SK-N-SH treated with all-trans-retinoic acid at 6 μM for 48 hours (cell line): ENCODE results near the gene NPR1.

Experiments used
- ARNTL ChIP-seq: fragments of 450-650 bp; formaldehyde crosslinking; IDR thresholded peaks from 2 replicates; pipeline ENCODE4 v1.5.0; 2020; ENCODE audit warnings: low read depth, mild to moderate bottlenecking, moderate library complexity, borderline replicate concordance
- BACH2 ChIP-seq: fragments of 250-450 bp; sonication (Bioruptor Pico); IDR thresholded peaks from 2 replicates; pipeline ENCODE4 v1.9.0; 2021; ENCODE audit warnings: mild to moderate bottlenecking, borderline replicate concordance
- CSDC2 ChIP-seq: fragments of 250-450 bp; sonication (Bioruptor Pico); IDR thresholded peaks from 2 replicates; pipeline ENCODE4 v1.5.0; 2020; ENCODE audit warnings: mild to moderate bottlenecking, moderate library complexity
- ESRRG ChIP-seq: fragments of 250-450 bp; sonication (Bioruptor Pico); IDR thresholded peaks from 2 replicates; pipeline ENCODE4 v1.6.1; 2021; ENCODE audit warnings: mild to moderate bottlenecking
- OSR1 ChIP-seq: fragments of 250-450 bp; sonication (Bioruptor Pico); IDR thresholded peaks from 2 replicates; pipeline ENCODE4 v1.8.0; 2022; ENCODE audit warnings: moderate library complexity, mild to moderate bottlenecking, inconsistent platforms
- RARB ChIP-seq: fragments of 250-450 bp; sonication (Bioruptor Pico); IDR thresholded peaks from 2 replicates; pipeline ENCODE4 v1.8.0; 2021; ENCODE audit warnings: mild to moderate bottlenecking, moderate library complexity
- TCF4 ChIP-seq: fragments of 250-450 bp; sonication (Bioruptor Pico); IDR thresholded peaks from 2 replicates; pipeline ENCODE4 v1.8.0; 2021; ENCODE audit warnings: mild to moderate bottlenecking, moderate library complexity, borderline replicate concordance
- ZFP3 ChIP-seq: fragments of 250-450 bp; sonication (Bioruptor Pico); IDR thresholded peaks from 2 replicates; pipeline ENCODE4 v1.5.0; 2020; ENCODE audit warnings: mild to moderate bottlenecking, moderate library complexity
- ZFP30 ChIP-seq: fragments of 450-650 bp; formaldehyde crosslinking; IDR thresholded peaks from 2 replicates; pipeline ENCODE4 v1.5.0; 2022; ENCODE audit warnings: mild to moderate bottlenecking, moderate library complexity
- ZNF8 ChIP-seq: fragments of 450-650 bp; formaldehyde crosslinking; IDR thresholded peaks from 2 replicates; pipeline ENCODE4 v1.5.0; 2020; ENCODE audit warnings: mild to moderate bottlenecking, moderate library complexity
- TF ChIP-seq, protein P1 (sequence below): fragments of 250-450 bp; sonication (Bioruptor Pico); IDR thresholded peaks from 2 replicates; pipeline ENCODE4 v1.8.0; 2021; ENCODE audit warnings: low read depth, mild to moderate bottlenecking, moderate library complexity, borderline replicate concordance
- TF ChIP-seq, protein P2 (sequence below): fragments of 250-450 bp; sonication (Bioruptor Pico); IDR thresholded peaks from 2 replicates; pipeline ENCODE4 v1.5.0; 2020; ENCODE audit warnings: mild to moderate bottlenecking, moderate library complexity
- TF ChIP-seq, protein P3 (sequence below): fragments of 250-450 bp; sonication (Bioruptor Pico); IDR thresholded peaks from 2 replicates; pipeline ENCODE4 v1.8.0; 2020; ENCODE audit warnings: mild to moderate bottlenecking, moderate library complexity, borderline replicate concordance
- TF ChIP-seq, protein P4 (sequence below): fragments of 250-450 bp; sonication (Bioruptor Pico); IDR thresholded peaks from 2 replicates; pipeline ENCODE4 v1.5.1; 2021; ENCODE audit warnings: mild to moderate bottlenecking, moderate library complexity

DNA sequence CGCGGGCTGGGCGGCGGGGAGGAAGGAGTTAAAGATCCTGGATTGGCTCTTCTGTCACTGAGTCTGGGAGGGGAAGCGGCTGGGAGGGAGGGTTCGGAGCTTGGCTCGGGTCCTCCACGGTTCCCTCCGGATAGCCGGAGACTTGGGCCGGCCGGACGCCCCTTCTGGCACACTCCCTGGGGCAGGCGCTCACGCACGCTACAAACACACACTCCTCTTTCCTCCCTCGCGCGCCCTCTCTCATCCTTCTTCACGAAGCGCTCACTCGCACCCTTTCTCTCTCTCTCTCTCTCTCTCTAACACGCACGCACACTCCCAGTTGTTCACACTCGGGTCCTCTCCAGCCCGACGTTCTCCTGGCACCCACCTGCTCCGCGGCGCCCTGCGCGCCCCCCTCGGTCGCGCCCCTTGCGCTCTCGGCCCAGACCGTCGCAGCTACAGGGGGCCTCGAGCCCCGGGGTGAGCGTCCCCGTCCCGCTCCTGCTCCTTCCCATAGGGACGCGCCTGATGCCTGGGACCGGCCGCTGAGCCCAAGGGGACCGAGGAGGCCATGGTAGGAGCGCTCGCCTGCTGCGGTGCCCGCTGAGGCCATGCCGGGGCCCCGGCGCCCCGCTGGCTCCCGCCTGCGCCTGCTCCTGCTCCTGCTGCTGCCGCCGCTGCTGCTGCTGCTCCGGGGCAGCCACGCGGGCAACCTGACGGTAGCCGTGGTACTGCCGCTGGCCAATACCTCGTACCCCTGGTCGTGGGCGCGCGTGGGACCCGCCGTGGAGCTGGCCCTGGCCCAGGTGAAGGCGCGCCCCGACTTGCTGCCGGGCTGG, at the start of gene NPR1:
- TF ChIP-seq TCF4, result no peak
- TF ChIP-seq, protein P1, sequence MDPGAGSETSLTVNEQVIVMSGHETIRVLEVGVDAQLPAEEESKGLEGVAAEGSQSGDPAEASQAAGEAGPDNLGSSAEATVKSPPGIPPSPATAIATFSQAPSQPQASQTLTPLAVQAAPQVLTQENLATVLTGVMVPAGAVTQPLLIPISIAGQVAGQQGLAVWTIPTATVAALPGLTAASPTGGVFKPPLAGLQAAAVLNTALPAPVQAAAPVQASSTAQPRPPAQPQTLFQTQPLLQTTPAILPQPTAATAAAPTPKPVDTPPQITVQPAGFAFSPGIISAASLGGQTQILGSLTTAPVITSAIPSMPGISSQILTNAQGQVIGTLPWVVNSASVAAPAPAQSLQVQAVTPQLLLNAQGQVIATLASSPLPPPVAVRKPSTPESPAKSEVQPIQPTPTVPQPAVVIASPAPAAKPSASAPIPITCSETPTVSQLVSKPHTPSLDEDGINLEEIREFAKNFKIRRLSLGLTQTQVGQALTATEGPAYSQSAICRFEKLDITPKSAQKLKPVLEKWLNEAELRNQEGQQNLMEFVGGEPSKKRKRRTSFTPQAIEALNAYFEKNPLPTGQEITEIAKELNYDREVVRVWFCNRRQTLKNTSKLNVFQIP (CRISPR knock-in tag), result no peak
- no peak for TF ChIP-seq ZFP3 (CRISPR knock-in tag)
- TF ChIP-seq ARNTL (CRISPR knock-in tag), result no peak
- TF ChIP-seq, protein P2, sequence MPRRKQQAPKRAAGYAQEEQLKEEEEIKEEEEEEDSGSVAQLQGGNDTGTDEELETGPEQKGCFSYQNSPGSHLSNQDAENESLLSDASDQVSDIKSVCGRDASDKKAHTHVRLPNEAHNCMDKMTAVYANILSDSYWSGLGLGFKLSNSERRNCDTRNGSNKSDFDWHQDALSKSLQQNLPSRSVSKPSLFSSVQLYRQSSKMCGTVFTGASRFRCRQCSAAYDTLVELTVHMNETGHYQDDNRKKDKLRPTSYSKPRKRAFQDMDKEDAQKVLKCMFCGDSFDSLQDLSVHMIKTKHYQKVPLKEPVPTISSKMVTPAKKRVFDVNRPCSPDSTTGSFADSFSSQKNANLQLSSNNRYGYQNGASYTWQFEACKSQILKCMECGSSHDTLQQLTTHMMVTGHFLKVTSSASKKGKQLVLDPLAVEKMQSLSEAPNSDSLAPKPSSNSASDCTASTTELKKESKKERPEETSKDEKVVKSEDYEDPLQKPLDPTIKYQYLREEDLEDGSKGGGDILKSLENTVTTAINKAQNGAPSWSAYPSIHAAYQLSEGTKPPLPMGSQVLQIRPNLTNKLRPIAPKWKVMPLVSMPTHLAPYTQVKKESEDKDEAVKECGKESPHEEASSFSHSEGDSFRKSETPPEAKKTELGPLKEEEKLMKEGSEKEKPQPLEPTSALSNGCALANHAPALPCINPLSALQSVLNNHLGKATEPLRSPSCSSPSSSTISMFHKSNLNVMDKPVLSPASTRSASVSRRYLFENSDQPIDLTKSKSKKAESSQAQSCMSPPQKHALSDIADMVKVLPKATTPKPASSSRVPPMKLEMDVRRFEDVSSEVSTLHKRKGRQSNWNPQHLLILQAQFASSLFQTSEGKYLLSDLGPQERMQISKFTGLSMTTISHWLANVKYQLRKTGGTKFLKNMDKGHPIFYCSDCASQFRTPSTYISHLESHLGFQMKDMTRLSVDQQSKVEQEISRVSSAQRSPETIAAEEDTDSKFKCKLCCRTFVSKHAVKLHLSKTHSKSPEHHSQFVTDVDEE (CRISPR knock-in tag), result no peak
- TF ChIP-seq, protein P3, sequence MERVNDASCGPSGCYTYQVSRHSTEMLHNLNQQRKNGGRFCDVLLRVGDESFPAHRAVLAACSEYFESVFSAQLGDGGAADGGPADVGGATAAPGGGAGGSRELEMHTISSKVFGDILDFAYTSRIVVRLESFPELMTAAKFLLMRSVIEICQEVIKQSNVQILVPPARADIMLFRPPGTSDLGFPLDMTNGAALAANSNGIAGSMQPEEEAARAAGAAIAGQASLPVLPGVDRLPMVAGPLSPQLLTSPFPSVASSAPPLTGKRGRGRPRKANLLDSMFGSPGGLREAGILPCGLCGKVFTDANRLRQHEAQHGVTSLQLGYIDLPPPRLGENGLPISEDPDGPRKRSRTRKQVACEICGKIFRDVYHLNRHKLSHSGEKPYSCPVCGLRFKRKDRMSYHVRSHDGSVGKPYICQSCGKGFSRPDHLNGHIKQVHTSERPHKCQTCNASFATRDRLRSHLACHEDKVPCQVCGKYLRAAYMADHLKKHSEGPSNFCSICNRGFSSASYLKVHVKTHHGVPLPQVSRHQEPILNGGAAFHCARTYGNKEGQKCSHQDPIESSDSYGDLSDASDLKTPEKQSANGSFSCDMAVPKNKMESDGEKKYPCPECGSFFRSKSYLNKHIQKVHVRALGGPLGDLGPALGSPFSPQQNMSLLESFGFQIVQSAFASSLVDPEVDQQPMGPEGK, result no peak
- no peak for TF ChIP-seq ZFP30 (CRISPR knock-in tag)
- no peak for TF ChIP-seq RARB (CRISPR knock-in tag)
- TF ChIP-seq CSDC2 (CRISPR knock-in tag), result no peak
- TF ChIP-seq ESRRG (CRISPR knock-in tag), result no peak
- no peak for TF ChIP-seq OSR1 (CRISPR knock-in tag)
- TF ChIP-seq ZNF8 (CRISPR knock-in tag), result no peak
- TF ChIP-seq, protein P4, sequence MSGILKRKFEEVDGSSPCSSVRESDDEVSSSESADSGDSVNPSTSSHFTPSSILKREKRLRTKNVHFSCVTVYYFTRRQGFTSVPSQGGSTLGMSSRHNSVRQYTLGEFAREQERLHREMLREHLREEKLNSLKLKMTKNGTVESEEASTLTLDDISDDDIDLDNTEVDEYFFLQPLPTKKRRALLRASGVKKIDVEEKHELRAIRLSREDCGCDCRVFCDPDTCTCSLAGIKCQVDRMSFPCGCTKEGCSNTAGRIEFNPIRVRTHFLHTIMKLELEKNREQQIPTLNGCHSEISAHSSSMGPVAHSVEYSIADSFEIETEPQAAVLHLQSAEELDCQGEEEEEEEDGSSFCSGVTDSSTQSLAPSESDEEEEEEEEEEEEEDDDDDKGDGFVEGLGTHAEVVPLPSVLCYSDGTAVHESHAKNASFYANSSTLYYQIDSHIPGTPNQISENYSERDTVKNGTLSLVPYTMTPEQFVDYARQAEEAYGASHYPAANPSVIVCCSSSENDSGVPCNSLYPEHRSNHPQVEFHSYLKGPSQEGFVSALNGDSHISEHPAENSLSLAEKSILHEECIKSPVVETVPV, result no peak
- TF ChIP-seq BACH2, result no peak
